ENCODE results near the gene SLC16A3. TPM values are rescaled to one million over a fixed set of nuclear protein-coding genes. Genes with fewer than 3 reads are reported as not detected.
A peak's percentile ranks its signal among the peaks of the same experiment; 100 is the strongest.

Gene SLC16A3
- total RNA-seq, 1 donor from 2014 or later = 81.9 TPM

GRCh38 chr17:82230609-82231311, 1.9 kb downstream of the SLC16A3 start:
- H3K27me3 ChIP-seq (ENCODE audit: low read depth) = no peaks in the 10 kb centered on the region
- peak overlapping the region; percentile 96 for H3K27ac ChIP-seq
- H3K36me3 ChIP-seq = no peaks in the 10 kb centered on the region
- DNase-seq = peak; percentile 93
- no peaks in the 10 kb centered on the region for H3K9me3 ChIP-seq
- ATAC-seq = peak; percentile 76 to 78
- H3K4me3 ChIP-seq = peak overlapping the region; percentile 78
- peak; percentile 63 for TF ChIP-seq CTCF (IDR thresholded peaks at IDR 0.05)
- peaks cover 55% of the 10 kb centered on the region for H3K4me1 ChIP-seq
- intact Hi-C loops (cut with DNase I) = no loop called here

DNA sequence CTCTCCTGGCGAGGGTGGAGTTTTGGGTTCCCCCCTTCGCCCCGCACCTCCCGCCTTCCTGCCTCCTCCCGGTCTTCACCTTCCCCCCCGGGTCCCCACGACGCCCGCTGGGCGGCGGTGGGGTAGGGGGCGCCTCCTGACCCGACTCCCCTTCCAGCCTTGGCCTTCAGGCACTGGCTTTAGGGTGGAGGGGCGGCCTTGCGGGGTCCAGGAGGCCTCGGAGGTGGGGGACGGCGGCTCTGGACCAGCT, 2.4 kb downstream of the SLC16A3 start:
- intact Hi-C loops (cut with DNase I) = no loop called here
- ATAC-seq = peak; percentile 0 to 57
- H3K4me1 ChIP-seq = peaks cover 60% of the 10 kb centered on the region

GRCh38 chr17:82231562-82232321, 2.9 kb downstream of the SLC16A3 start:
- Histone ChIP-seq H3K36me3 (peaks cover 8% of the 10 kb centered on the region), H3K4me3 (peak overlapping the region; percentile 78), H3K4me1 (peaks cover 65% of the 10 kb centered on the region), H3K9me3 (no peaks in the 10 kb centered on the region), H3K27ac (peak overlapping the region; percentile 96), H3K27me3 (ENCODE audit: low read depth) (no peaks in the 10 kb centered on the region)
- intact Hi-C loops (cut with DNase I) = no loop called here
- no peak for TF ChIP-seq CTCF (IDR thresholded peaks at IDR 0.05)
- DNase-seq (peak; percentile 94), ATAC-seq (peak; percentile 60 to 64)

More for the DNA sequence above, 2.4 kb downstream of the SLC16A3 start:
- Histone ChIP-seq H3K9me3 (no peaks in the 10 kb centered on the region), H3K27ac (peak overlapping the region; percentile 96), H3K27me3 (ENCODE audit: low read depth) (no peaks in the 10 kb centered on the region), H3K36me3 (peaks cover 3% of the 10 kb centered on the region), H3K4me3 (peak overlapping the region; percentile 78)
- no peak for TF ChIP-seq CTCF (IDR thresholded peaks at IDR 0.05)
- DNase-seq = no peak

- no peaks in the 10 kb centered on the region for H3K27me3 ChIP-seq (ENCODE audit: low read depth)
- H3K36me3 ChIP-seq = peaks cover 14% of the 10 kb centered on the region
- TF ChIP-seq CTCF (IDR thresholded peaks at IDR 0.05) = no peak
- H3K9me3 ChIP-seq = no peaks in the 10 kb centered on the region
- no peak for ATAC-seq
- H3K27ac ChIP-seq = peak overlapping the region; percentile 96
- intact Hi-C loops (cut with DNase I) = no loop called here
- DNase-seq = no peak
- peaks cover 70% of the 10 kb centered on the region for H3K4me1 ChIP-seq
- H3K4me3 ChIP-seq = peak overlapping the region; percentile 78
These were observed 3.5 kb downstream of the SLC16A3 start for GRCh38 chr17:82232322-82232820.

DNA sequence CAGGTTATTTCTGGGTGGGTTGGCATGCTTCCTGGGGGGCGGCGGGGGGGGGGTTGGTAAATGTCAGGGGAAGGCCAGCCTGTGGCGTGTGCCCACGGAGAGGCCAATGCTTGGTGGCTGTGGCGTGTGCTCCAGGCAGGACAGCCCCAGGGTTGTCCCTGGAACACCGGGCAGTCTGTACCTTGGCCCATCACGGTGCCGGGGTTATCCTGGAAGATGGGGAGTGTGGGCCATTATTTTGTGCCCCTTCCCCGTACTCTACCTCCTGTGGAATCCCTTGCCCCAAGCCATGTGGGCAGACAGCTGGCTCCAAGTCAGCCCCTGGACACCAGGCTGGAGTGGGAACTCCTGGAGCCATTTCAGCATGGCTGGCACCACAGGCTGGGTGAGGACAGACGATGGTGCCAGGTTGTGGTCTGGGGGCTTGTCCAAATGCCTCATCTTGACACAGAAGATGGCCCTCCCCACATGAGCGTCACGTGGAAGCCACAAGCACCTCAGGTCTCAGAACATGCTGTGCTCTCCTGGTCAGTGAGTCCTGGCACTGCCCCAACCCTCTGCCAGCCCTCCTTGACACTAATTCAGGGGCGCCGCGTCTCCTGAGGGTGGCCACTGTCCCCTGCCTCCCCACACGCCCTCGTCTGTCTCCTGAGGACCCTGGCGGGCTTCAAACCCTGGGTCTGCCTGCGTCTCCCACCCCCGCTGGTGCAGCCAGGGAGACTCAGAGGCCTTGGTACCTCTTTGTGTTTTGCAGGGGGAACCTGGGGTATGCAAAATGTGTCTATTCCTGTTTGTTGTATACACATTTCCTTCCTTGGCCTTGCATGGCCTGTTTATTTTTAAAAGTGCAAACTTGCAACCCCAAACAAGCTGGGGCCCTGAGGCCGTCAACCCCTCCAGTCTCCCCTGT, 4.3 kb downstream of the SLC16A3 start:
- Histone ChIP-seq H3K9me3 (no peaks in the 10 kb centered on the region), H3K27ac (peak overlapping the region; percentile 14), H3K36me3 (peaks cover 22% of the 10 kb centered on the region), H3K27me3 (ENCODE audit: low read depth) (no peaks in the 10 kb centered on the region), H3K4me1 (peaks cover 71% of the 10 kb centered on the region), H3K4me3 (no peak overlapping the region)
- intact Hi-C loops (cut with DNase I) = no loop called here
- TF ChIP-seq CTCF (IDR thresholded peaks at IDR 0.05) = no peak
- ATAC-seq = no peak
- no peak for DNase-seq
